ENCODE measurements around the gene MARK1. TPM values are rescaled to one million over a fixed set of nuclear protein-coding genes. Genes with fewer than 3 reads are reported as not detected.

The MARK1 gene
- total RNA-seq, 1 experiment from 2014 or later = not detected

DNA sequence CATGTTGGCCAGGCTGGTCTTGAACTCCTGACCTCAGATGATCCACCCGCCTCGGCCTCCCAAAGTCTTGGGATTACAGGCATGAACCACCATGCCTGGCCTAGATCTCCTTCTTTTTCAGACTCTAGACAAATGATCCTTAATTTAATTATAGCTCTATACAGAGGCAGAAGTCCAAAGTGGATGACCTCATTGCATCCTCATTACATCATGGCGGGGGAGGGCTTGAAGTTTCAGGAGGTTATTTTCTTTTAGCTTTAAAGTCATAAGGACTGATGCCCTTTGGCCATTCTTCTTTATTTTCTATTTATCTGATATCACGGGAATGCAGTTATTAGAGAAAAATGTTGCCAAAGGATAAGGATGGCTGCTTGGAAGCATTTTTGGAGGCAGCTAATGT is 14.1 kb upstream of the MARK1 start:
- Histone ChIP-seq H3K27me3 (ENCODE audit: control insufficient read depth, insufficient read depth, low read length) (peaks cover 10% of the 10 kb centered on the region), H3K9me3 (ENCODE audit: control insufficient read depth, insufficient read depth, low read depth, low read length) (no peaks in the 10 kb centered on the region), H3K36me3 (ENCODE audit: control insufficient read depth, insufficient read depth, low read length) (no peaks in the 10 kb centered on the region), H3K4me3 (ENCODE audit: low read depth in 2 of 2, low read length in 2 of 2) (no peak overlapping the region), H3K4me1 (ENCODE audit: control insufficient read depth, insufficient read depth, low read length) (no peaks in the 10 kb centered on the region), H3K27ac (ENCODE audit: low read length) (no peak overlapping the region)
- in situ Hi-C loops (cut with HindIII; ENCODE audit: low pct_unique_long_range_greater_than_20kb, low sequenced_read_pairs) (no loop called here), intact Hi-C loops (cut with micrococcal nuclease; ENCODE audit: unreplicated experiment) (no loop called here)
- no peak for ATAC-seq
- DNase-seq (ENCODE audit: low read depth, low spot score) = no peak
- ChIA-PET POLR2A (no interaction called here), CTCF (no interaction called here)
- TF ChIP-seq, protein P1, sequence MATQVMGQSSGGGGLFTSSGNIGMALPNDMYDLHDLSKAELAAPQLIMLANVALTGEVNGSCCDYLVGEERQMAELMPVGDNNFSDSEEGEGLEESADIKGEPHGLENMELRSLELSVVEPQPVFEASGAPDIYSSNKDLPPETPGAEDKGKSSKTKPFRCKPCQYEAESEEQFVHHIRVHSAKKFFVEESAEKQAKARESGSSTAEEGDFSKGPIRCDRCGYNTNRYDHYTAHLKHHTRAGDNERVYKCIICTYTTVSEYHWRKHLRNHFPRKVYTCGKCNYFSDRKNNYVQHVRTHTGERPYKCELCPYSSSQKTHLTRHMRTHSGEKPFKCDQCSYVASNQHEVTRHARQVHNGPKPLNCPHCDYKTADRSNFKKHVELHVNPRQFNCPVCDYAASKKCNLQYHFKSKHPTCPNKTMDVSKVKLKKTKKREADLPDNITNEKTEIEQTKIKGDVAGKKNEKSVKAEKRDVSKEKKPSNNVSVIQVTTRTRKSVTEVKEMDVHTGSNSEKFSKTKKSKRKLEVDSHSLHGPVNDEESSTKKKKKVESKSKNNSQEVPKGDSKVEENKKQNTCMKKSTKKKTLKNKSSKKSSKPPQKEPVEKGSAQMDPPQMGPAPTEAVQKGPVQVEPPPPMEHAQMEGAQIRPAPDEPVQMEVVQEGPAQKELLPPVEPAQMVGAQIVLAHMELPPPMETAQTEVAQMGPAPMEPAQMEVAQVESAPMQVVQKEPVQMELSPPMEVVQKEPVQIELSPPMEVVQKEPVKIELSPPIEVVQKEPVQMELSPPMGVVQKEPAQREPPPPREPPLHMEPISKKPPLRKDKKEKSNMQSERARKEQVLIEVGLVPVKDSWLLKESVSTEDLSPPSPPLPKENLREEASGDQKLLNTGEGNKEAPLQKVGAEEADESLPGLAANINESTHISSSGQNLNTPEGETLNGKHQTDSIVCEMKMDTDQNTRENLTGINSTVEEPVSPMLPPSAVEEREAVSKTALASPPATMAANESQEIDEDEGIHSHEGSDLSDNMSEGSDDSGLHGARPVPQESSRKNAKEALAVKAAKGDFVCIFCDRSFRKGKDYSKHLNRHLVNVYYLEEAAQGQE (IDR thresholded peaks at IDR 0.05; ENCODE audit: insufficient read depth in 1 of 2, low read depth in 2 of 2, low read length in 1 of 2) = no peak
- TF ChIP-seq SIN3A (IDR thresholded peaks at IDR 0.05; ENCODE audit: borderline replicate concordance, insufficient read depth, low read depth, low read length) = no peak
- TF ChIP-seq, protein P2, sequence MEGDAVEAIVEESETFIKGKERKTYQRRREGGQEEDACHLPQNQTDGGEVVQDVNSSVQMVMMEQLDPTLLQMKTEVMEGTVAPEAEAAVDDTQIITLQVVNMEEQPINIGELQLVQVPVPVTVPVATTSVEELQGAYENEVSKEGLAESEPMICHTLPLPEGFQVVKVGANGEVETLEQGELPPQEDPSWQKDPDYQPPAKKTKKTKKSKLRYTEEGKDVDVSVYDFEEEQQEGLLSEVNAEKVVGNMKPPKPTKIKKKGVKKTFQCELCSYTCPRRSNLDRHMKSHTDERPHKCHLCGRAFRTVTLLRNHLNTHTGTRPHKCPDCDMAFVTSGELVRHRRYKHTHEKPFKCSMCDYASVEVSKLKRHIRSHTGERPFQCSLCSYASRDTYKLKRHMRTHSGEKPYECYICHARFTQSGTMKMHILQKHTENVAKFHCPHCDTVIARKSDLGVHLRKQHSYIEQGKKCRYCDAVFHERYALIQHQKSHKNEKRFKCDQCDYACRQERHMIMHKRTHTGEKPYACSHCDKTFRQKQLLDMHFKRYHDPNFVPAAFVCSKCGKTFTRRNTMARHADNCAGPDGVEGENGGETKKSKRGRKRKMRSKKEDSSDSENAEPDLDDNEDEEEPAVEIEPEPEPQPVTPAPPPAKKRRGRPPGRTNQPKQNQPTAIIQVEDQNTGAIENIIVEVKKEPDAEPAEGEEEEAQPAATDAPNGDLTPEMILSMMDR (IDR thresholded peaks at IDR 0.05) = no peak
- no peak for TF ChIP-seq TCF7L2 (IDR thresholded peaks at IDR 0.05; ENCODE audit: low read depth, low read length)
- no peak for TF ChIP-seq POLR2AphosphoS5 (IDR thresholded peaks at IDR 0.05; ENCODE audit: low read depth, low read length)
- BruUV-seq (replicated peaks) = no TSS peak

DNA sequence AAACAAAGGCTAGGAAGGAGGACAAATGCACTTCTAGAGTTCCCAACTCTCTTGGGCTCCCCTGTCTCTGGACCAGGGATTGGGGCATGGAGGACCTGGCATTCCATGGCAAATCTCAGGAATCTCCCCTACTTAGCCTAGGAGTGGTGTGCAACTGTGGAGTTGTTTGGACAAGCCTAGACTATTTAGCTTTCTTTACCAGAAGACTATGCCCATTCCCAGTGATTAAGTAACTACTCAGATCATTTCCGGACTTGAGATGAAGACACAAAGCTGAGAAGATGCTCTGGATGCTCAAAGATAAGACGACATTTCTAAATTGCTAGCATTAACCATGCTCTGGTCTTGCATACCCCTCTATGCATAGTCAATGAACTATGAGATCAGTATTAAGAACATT is 13.7 kb upstream of the MARK1 start:
- Histone ChIP-seq H3K9me3 (ENCODE audit: control insufficient read depth, insufficient read depth, low read depth, low read length) (no peaks in the 10 kb centered on the region), H3K27ac (ENCODE audit: low read length) (no peak overlapping the region), H3K36me3 (ENCODE audit: control insufficient read depth, insufficient read depth, low read length) (no peaks in the 10 kb centered on the region), H3K27me3 (ENCODE audit: control insufficient read depth, insufficient read depth, low read length) (peaks cover 8% of the 10 kb centered on the region), H3K4me3 (ENCODE audit: low read depth in 2 of 2, low read length in 2 of 2) (no peak overlapping the region), H3K4me1 (ENCODE audit: control insufficient read depth, insufficient read depth, low read length) (no peaks in the 10 kb centered on the region)
- DNase-seq (ENCODE audit: low read depth, low spot score) (no peak), ATAC-seq (no peak)
- TF ChIP-seq POLR2AphosphoS5 (IDR thresholded peaks at IDR 0.05; ENCODE audit: low read depth, low read length) (no peak), TCF7L2 (IDR thresholded peaks at IDR 0.05; ENCODE audit: low read depth, low read length) (no peak), SIN3A (IDR thresholded peaks at IDR 0.05; ENCODE audit: borderline replicate concordance, insufficient read depth, low read depth, low read length) (no peak)
- TF ChIP-seq, protein P1 (IDR thresholded peaks at IDR 0.05; ENCODE audit: insufficient read depth in 1 of 2, low read depth in 2 of 2, low read length in 1 of 2) = no peak
- TF ChIP-seq, protein P2 (IDR thresholded peaks at IDR 0.05) = no peak
- BruUV-seq (replicated peaks) = no TSS peak
- intact Hi-C loops (cut with micrococcal nuclease; ENCODE audit: unreplicated experiment) (no loop called here), in situ Hi-C loops (cut with HindIII; ENCODE audit: low pct_unique_long_range_greater_than_20kb, low sequenced_read_pairs) (no loop called here)
- CTCF ChIA-PET = no interaction called here
- POLR2A ChIA-PET = no interaction called here

Measured in Panc1 (cell line).